H1 (cell line): Measurements from ENCODE around the gene TMEM178B. TPM values are rescaled to one million over a fixed set of nuclear protein-coding genes. Genes with fewer than 3 reads are reported as not detected.

ENCODE experiments used
- CTCF ChIA-PET: fragments of 300-600 bp; sonication (Branson Sonifier 250); formaldehyde crosslinking; loops from one replicate; lab custom pipeline; 2021; ENCODE audit not compliant: partially characterized antibody; lab: Charles Lee
- POLR2A ChIA-PET: fragments of 300-600 bp; sonication (Branson Sonifier 250); formaldehyde crosslinking; loops from one replicate; lab custom pipeline; 2021; ENCODE audit warnings: inconsistent platforms; ENCODE audit not compliant: partially characterized antibody; lab: Charles Lee
- DNase-seq, 2 experiments: peaks; one replicate each; pipeline versions ENCODE4 v3.0.0 to v3.0.0-alpha.2; 2010 to 2022; ENCODE audit warnings: low spot score in 2 of 2, low read depth in 1 of 2, mixed read lengths in 1 of 2
- FAIRE-seq: peaks from 2 replicates; lab custom pipeline; 2011; peaks lifted over from hg19 to GRCh38; lab: Jason Lieb, UNC
- H2AFZ ChIP-seq: 2 replicates; pipeline ENCODE4 v1.8.1; 2012; ENCODE audit warnings: low read length, inconsistent platforms
- H2AK5ac ChIP-seq: 2 replicates; pipeline ENCODE4 v1.6.1; 2013; ENCODE audit warnings: low read depth, low read length
- H2BK120ac ChIP-seq: replicated peaks from 2 replicates; pipeline ENCODE3; 2013; ENCODE audit warnings: low read depth, low read length, inconsistent platforms
- H2BK12ac ChIP-seq: 2 replicates; pipeline ENCODE4 v1.6.1; 2013; ENCODE audit warnings: low read depth, low read length
- H2BK15ac ChIP-seq: 2 replicates; pipeline ENCODE4 v1.6.1; 2013; ENCODE audit warnings: low read length
- H2BK20ac ChIP-seq: 2 replicates; pipeline ENCODE4 v1.6.1; 2013; ENCODE audit warnings: low read length
- H2BK5ac ChIP-seq: 2 replicates; pipeline ENCODE4 v1.6.1; 2013; ENCODE audit warnings: low read depth, low read length
- H3K14ac ChIP-seq: 2 replicates; pipeline ENCODE4 v1.6.1; 2013; ENCODE audit warnings: inconsistent platforms; ENCODE audit not compliant: insufficient read length
- H3K18ac ChIP-seq: 2 replicates; pipeline ENCODE4 v1.6.1; 2013; ENCODE audit warnings: low read length; ENCODE audit errors: extremely low read depth
- H3K23ac ChIP-seq: 2 replicates; pipeline ENCODE4 v1.6.1; 2013; ENCODE audit warnings: inconsistent platforms; ENCODE audit not compliant: insufficient read length
- H3K23me2 ChIP-seq: 2 replicates; pipeline ENCODE4 v1.6.1; 2013; ENCODE audit warnings: low read depth, low read length
- H3K27ac ChIP-seq: 2 replicates; pipeline ENCODE4 v1.6.1; 2011; ENCODE audit warnings: low read depth, low read length, inconsistent platforms
- H3K27me3 ChIP-seq, 4 experiments: replicated peaks in 1 of 4; 1 replicate in 1 of 4; 2 replicates in 3 of 4; pipeline versions ENCODE4 v1.6.1 to v1.8.1; 2011 to 2013; ENCODE audit warnings: low read length in 3 of 4, mild to moderate bottlenecking in 3 of 4, inconsistent platforms in 2 of 4, mixed read lengths in 2 of 4, moderate library complexity in 1 of 4; ENCODE audit not compliant: control insufficient read depth in 3 of 4, insufficient read depth in 3 of 4; ENCODE audit errors: extremely low read depth in 1 of 4
- H3K36me3 ChIP-seq, 4 experiments: 2 replicates each; pipeline versions ENCODE4 v1.6.1 to v1.8.1; 2011 to 2013; ENCODE audit warnings: mild to moderate bottlenecking in 4 of 4, low read length in 3 of 4, moderate library complexity in 2 of 4, control low read depth in 1 of 4, inconsistent platforms in 1 of 4; ENCODE audit not compliant: insufficient read depth in 4 of 4, control insufficient read depth in 2 of 4
- H3K4ac ChIP-seq: replicated peaks from 2 replicates; pipeline ENCODE3; 2013; ENCODE audit warnings: low read length, low read depth, mixed read lengths, inconsistent platforms; ENCODE audit not compliant: insufficient read length
- H3K4me1 ChIP-seq, 4 experiments: replicated peaks in 1 of 4; 1 replicate in 1 of 4; 2 replicates in 3 of 4; pipeline versions ENCODE4 v1.6.1 to v1.8.1; 2011 to 2013; ENCODE audit warnings: low read length in 3 of 4, inconsistent platforms in 2 of 4, mixed read lengths in 1 of 4; ENCODE audit not compliant: insufficient read depth in 4 of 4, control insufficient read depth in 3 of 4
- H3K4me2 ChIP-seq, 2 experiments: 2 replicates each; pipeline versions ENCODE4 v1.6.1 to v1.8.1; 2011 to 2013; ENCODE audit warnings: low read depth in 2 of 2, low read length in 2 of 2, control low read depth in 1 of 2, inconsistent platforms in 1 of 2, mild to moderate bottlenecking in 1 of 2; ENCODE audit not compliant: insufficient read depth in 1 of 2
- H3K4me3 ChIP-seq, 4 experiments: fragments of 200-600, 300-600 bp in 1 of 4; sonication (generic), shearing (Covaris generic), sonication (Bioruptor Twin) in 1 of 4; 2 replicates each; pipeline versions ENCODE4 v1.5.1 to v1.8.1; 2011 to 2016; ENCODE audit warnings: low read length in 4 of 4, low read depth in 3 of 4, control low read depth in 2 of 4, inconsistent platforms in 2 of 4, mild to moderate bottlenecking in 2 of 4, mixed read lengths in 1 of 4, moderate library complexity in 1 of 4; ENCODE audit not compliant: insufficient read depth in 2 of 4; ENCODE audit errors: extremely low read depth in 1 of 4
- H3K56ac ChIP-seq: replicated peaks from 2 replicates; pipeline ENCODE3; 2013; ENCODE audit warnings: low read depth, mild to moderate bottlenecking, mixed read lengths, low read length, inconsistent platforms; ENCODE audit not compliant: insufficient read length
- H3K79me1 ChIP-seq: 2 replicates; pipeline ENCODE4 v1.6.1; 2013; ENCODE audit warnings: low read depth, low read length, control low read depth
- H3K79me2 ChIP-seq, 2 experiments: 2 replicates each; pipeline versions ENCODE4 v1.6.1 to v1.8.1; 2012 to 2013; ENCODE audit warnings: low read length in 2 of 2, mild to moderate bottlenecking in 2 of 2, inconsistent platforms in 1 of 2; ENCODE audit not compliant: insufficient read depth in 2 of 2, control insufficient read depth in 1 of 2
- H3K9ac ChIP-seq, 4 experiments: replicated peaks in 1 of 4; 1 replicate in 1 of 4; 2 replicates in 3 of 4; pipeline versions ENCODE4 v1.6.1 to v1.8.1; 2011 to 2013; ENCODE audit warnings: low read depth in 3 of 4, low read length in 3 of 4, control low read depth in 2 of 4, mild to moderate bottlenecking in 2 of 4, moderate library complexity in 2 of 4, inconsistent platforms in 1 of 4; ENCODE audit errors: extremely low read depth in 1 of 4
- H3K9me3 ChIP-seq, 2 experiments: 2 replicates each; pipeline versions ENCODE4 v1.6.1 to v1.8.1; 2012 to 2013; ENCODE audit warnings: mild to moderate bottlenecking in 2 of 2, moderate library complexity in 2 of 2, control low read depth in 1 of 2, inconsistent platforms in 1 of 2, low read depth in 1 of 2, low read length in 1 of 2, mixed read lengths in 1 of 2; ENCODE audit not compliant: insufficient read depth in 2 of 2
- H4K20me1 ChIP-seq, 2 experiments: replicated peaks in 1 of 2; 2 replicates each; pipeline versions ENCODE3 to v1.8.1; 2011 to 2013; ENCODE audit warnings: inconsistent platforms in 2 of 2, low read length in 2 of 2, mild to moderate bottlenecking in 1 of 2; ENCODE audit not compliant: insufficient read depth in 2 of 2, control insufficient read depth in 1 of 2
- H4K5ac ChIP-seq: 2 replicates; pipeline ENCODE4 v1.6.1; 2013; ENCODE audit warnings: low read length, low read depth, mixed read lengths, inconsistent platforms; ENCODE audit not compliant: insufficient read length
- H4K8ac ChIP-seq: 2 replicates; pipeline ENCODE4 v1.8.0; 2013; ENCODE audit warnings: mild to moderate bottlenecking, moderate library complexity, low read length, inconsistent platforms; ENCODE audit not compliant: insufficient read depth; ENCODE audit errors: extremely low read depth
- H4K91ac ChIP-seq: replicated peaks from 2 replicates; pipeline ENCODE3; 2013; ENCODE audit warnings: low read length, mixed read lengths, inconsistent platforms; ENCODE audit not compliant: insufficient read length
- CHD1 ChIP-seq: IDR thresholded peaks from 2 replicates; pipeline ENCODE4 v1.6.1; 2012; ENCODE audit warnings: low read depth, low read length, improper control_type of control experiment
- CREB1 ChIP-seq: IDR thresholded peaks from 2 replicates; pipeline ENCODE4 v1.6.1; 2012; ENCODE audit warnings: inconsistent platforms
- GABPA ChIP-seq: IDR thresholded peaks from 2 replicates; pipeline ENCODE4 v1.6.1; 2011; ENCODE audit warnings: mild to moderate bottlenecking, low read length, moderate library complexity, borderline replicate concordance; ENCODE audit not compliant: insufficient read depth
- GTF2F1 ChIP-seq: IDR thresholded peaks from 2 replicates; pipeline ENCODE4 v1.6.1; 2012; ENCODE audit warnings: low read depth, low read length, improper control_type of control experiment, borderline replicate concordance
- HDAC6 ChIP-seq: IDR thresholded peaks from one replicate; pipeline ENCODE4 v1.7.1; 2012; ENCODE audit warnings: low read depth, mild to moderate bottlenecking, inconsistent platforms, low read length, moderate library complexity
- NANOG ChIP-seq: IDR thresholded peaks from 2 replicates; pipeline ENCODE4 v1.6.1; 2011; ENCODE audit warnings: low read length, low read depth, mild to moderate bottlenecking, inconsistent platforms; ENCODE audit not compliant: insufficient read depth, poor library complexity, severe bottlenecking
- SAP30 ChIP-seq: fragments of 300-600 bp; sonication (generic); IDR thresholded peaks from 2 replicates; pipeline ENCODE4 v1.7.1; 2012; ENCODE audit warnings: low read length, moderate library complexity, mild to moderate bottlenecking, inconsistent platforms; ENCODE audit not compliant: insufficient read depth, insufficient replicate concordance
- SIN3A ChIP-seq, 2 experiments: IDR thresholded peaks in 1 of 2; conservative IDR thresholded peaks in 1 of 2; 2 replicates each; pipeline ENCODE4 v1.6.1; 2011 to 2012; ENCODE audit warnings: low read length in 2 of 2, improper control_type of control experiment in 1 of 2, low read depth in 1 of 2, mild to moderate bottlenecking in 1 of 2
- SIX5 ChIP-seq: IDR thresholded peaks from 2 replicates; pipeline ENCODE4 v1.6.1; 2011; ENCODE audit warnings: mild to moderate bottlenecking, low read depth, low read length
- TAF7 ChIP-seq: optimal IDR thresholded peaks from 2 replicates; pipeline ENCODE3; 2011; ENCODE audit warnings: low read depth, mild to moderate bottlenecking, inconsistent platforms, low read length, moderate library complexity, borderline replicate concordance
- WGBS, 2 experiments: shearing (Covaris generic) in 1 of 2; methylation state at CpG; one replicate each; pipeline versions ENCODE4 v1.1.6 to v1.1.7; 2013 to 2015; ENCODE audit warnings: low lambda C conversion rate in 2 of 2, mixed read lengths in 2 of 2, inconsistent platforms in 1 of 2, low coverage in 1 of 2, missing lambda C conversion rate in 1 of 2; ENCODE audit not compliant: insufficient replicate concordance in 2 of 2, insufficient coverage in 1 of 2, insufficient read length in 1 of 2; ENCODE audit errors: extremely low coverage in 1 of 2, missing lambda C conversion rate in 1 of 2; 5-methylcytosine and 5-hydroxymethylcytosine counted together
- polyA plus RNA-seq, 7 experiments: library from polyadenylated mRNA; depleted of rRNA in 3 of 7; stranded (reverse) in 5 of 7; unstranded in 2 of 7; fragments of >200 nt in 5 of 7; fragments of 200-250 nt in 2 of 7; gene quantifications; 1 replicate in 5 of 7; 2 replicates in 1 of 7; 4 replicates in 1 of 7; pipeline versions ENCODE4 v1.2.1 to v1.2.3, GENCODE V29; 2011 to 2013; ENCODE audit warnings: missing spikeins in 2 of 7, mixed read lengths in 2 of 7
- total RNA-seq: library from RNA; stranded (reverse); fragmentation: NEBNext Ultra II Directional; extraction: Animal tissue kit (Norgen Biotek cat#: 25700); gene quantifications from 2 replicates; pipeline ENCODE4 v1.2.1, GENCODE V29; 2021
- TF ChIP-seq, protein P1 (sequence below), 3 experiments: IDR thresholded peaks; 1 replicate in 2 of 3; 2 replicates in 1 of 3; pipeline versions ENCODE4 v1.5.1 to v1.6.1; 2011; ENCODE audit warnings: low read length in 3 of 3, mild to moderate bottlenecking in 3 of 3, inconsistent platforms in 2 of 3, low read depth in 1 of 3, moderate library complexity in 1 of 3; ENCODE audit not compliant: insufficient read depth in 1 of 3; ENCODE audit errors: control extremely low read depth in 1 of 3

Gene TMEM178B
- total and polyA plus RNA-seq, 2 of the 8 experiments (the other 6 are each of a cell fraction or from before 2014, with no cell fraction given) = 5.3 to 18.1 TPM

DNA sequence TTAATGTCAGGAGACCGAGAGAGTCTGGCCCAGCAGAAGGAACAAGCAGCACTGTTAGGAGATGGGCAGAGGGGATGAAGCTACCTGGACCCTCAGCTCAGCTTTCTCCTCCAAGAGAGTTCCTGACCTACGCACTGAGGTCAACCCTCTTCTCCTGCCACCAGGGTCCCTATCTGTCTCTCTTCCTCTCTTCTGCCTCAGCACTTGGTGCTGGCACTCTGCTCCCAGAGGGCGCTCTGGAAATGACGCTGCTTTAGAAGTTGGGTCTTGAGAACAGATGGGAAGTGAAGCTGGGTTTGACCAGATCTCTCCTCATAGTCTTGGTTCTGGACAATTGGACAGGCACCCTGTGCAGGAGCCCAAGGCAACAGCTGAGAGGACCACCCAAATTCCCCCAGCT lies 261.3 kb downstream of the TMEM178B start:
- H3K14ac ChIP-seq = no peak overlapping the region
- FAIRE-seq = no peak
- DNase-seq = no peak
- H4K91ac ChIP-seq = no peak overlapping the region
- H3K79me2 ChIP-seq = no peaks in the 10 kb centered on the region
- H3K36me3 ChIP-seq = no peaks in the 10 kb centered on the region
- no peak overlapping the region for H2BK5ac ChIP-seq
- H3K23me2 ChIP-seq = peaks cover 7% of the 10 kb centered on the region; the same call in 1 of the 2 replicates
- no peak overlapping the region for H2BK120ac ChIP-seq
- no peak overlapping the region for H3K18ac ChIP-seq
- H3K56ac ChIP-seq = no peak overlapping the region
- POLR2A ChIA-PET = no interaction called here
- H3K9me3 ChIP-seq = no peaks in the 10 kb centered on the region
- no peak overlapping the region for H3K23ac ChIP-seq
- no peak overlapping the region for H3K4me3 ChIP-seq
- no peak overlapping the region for H2AFZ ChIP-seq
- H2BK20ac ChIP-seq = no peak overlapping the region
- no peaks in the 10 kb centered on the region; the same call in 1 of the 2 replicates for H3K79me1 ChIP-seq
- H4K5ac ChIP-seq = no peak overlapping the region
- no peak overlapping the region for H4K8ac ChIP-seq
- H2AK5ac ChIP-seq = no peak overlapping the region
- no peak overlapping the region for H3K27ac ChIP-seq
- no peak overlapping the region for H2BK15ac ChIP-seq
- H4K20me1 ChIP-seq = peaks cover 0 to 2% of the 10 kb centered on the region in 2 experiments
- WGBS, 2 experiments = 95% methylated on average over 4 of the region's 4 CpGs; no CpG with 5 or more reads in 1 of the 2 experiments
- H2BK12ac ChIP-seq = no peak overlapping the region
- CTCF ChIA-PET = interaction anchor here (0.8 to 1.6 kb wide), 7 partner anchors 14 to 73 kb away, joined by 3 to 6 read pairs (median 4); no protein-coding TSS in a partner anchor
- no peak overlapping the region for H3K9ac ChIP-seq
- H3K27me3 ChIP-seq = no peaks in the 10 kb centered on the region
- H3K4me1 ChIP-seq = peaks cover 0 to 4% (median under 1%) of the 10 kb centered on the region in 4 experiments; a peak in 3 of 7 replicates
- H3K4me2 ChIP-seq = no peak overlapping the region
- no peak overlapping the region for H3K4ac ChIP-seq
- no peak for TF ChIP-seq HDAC6
- no peak for TF ChIP-seq CHD1
- TF ChIP-seq SIX5 = no peak
- TF ChIP-seq NANOG = no peak
- no peak for TF ChIP-seq GTF2F1
- no peak for TF ChIP-seq SIN3A (conservative IDR thresholded peaks at IDR 0.05 in 1 of 2, IDR thresholded peaks at IDR 0.05 in 1 of 2; ENCODE audit: low read depth in 1 of 2, low read length in 2 of 2)
- TF ChIP-seq CREB1 = no peak
- TF ChIP-seq, protein P1, sequence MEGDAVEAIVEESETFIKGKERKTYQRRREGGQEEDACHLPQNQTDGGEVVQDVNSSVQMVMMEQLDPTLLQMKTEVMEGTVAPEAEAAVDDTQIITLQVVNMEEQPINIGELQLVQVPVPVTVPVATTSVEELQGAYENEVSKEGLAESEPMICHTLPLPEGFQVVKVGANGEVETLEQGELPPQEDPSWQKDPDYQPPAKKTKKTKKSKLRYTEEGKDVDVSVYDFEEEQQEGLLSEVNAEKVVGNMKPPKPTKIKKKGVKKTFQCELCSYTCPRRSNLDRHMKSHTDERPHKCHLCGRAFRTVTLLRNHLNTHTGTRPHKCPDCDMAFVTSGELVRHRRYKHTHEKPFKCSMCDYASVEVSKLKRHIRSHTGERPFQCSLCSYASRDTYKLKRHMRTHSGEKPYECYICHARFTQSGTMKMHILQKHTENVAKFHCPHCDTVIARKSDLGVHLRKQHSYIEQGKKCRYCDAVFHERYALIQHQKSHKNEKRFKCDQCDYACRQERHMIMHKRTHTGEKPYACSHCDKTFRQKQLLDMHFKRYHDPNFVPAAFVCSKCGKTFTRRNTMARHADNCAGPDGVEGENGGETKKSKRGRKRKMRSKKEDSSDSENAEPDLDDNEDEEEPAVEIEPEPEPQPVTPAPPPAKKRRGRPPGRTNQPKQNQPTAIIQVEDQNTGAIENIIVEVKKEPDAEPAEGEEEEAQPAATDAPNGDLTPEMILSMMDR (IDR thresholded peaks at IDR 0.05; ENCODE audit: control extremely low read depth in 1 of 3, insufficient read depth in 1 of 3, low read depth in 1 of 3, low read length in 3 of 3) = peak in 2 of 3 experiments; percentile 38 to 41; a peak in 3 of 4 replicates
- no peak for TF ChIP-seq SAP30
- TF ChIP-seq GABPA = no peak
- TF ChIP-seq TAF7 = no peak
